ENCODE results near the gene MPP2.

Gene MPP2

DNA sequence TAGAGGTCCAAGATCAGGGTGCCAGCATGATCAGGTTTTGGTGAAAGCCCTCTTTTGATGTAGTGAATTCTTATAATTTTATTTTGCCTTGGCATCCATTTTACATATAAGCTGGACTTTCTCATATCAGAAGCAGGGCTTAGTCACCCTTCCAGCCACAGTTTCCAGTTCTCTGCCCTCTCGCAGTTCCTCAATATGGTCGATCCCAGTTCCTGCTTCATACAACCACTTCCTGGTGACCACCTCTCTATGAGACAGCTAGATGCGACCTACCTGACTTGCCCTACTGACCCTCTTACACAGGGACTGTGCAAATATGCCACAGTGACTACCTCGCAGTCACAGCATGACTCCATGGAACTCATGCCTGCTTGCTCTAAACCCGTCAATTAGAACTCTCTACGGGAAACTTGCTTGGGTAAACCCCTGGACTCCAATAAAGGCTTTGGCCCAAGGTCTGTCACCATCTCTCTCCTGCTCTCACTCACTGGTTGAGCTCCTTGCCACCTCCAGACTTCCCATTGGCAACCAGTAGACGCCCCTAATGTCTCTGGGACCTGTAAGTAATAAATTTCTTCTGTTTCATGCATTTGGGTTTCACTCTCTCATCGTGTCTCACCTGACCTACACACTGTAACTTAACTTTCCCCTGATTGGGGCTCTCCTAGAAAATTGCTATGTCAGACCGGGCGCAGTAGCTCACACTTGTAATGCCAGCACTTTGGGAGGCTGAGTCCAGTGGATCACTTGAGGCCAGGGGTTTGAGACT lies 38.9 kb downstream of the MPP2 start:
- no peak for FAIRE-seq
- TF ChIP-seq TAF1 (IDR thresholded peaks at IDR 0.05; ENCODE audit: borderline replicate concordance, low read depth, low read length) (no peak), POLR2A (IDR thresholded peaks at IDR 0.05; ENCODE audit: low read depth, low read length) (no peak), POLR2AphosphoS5 (IDR thresholded peaks at IDR 0.05; ENCODE audit: low read depth, low read length) (no peak)

DNA sequence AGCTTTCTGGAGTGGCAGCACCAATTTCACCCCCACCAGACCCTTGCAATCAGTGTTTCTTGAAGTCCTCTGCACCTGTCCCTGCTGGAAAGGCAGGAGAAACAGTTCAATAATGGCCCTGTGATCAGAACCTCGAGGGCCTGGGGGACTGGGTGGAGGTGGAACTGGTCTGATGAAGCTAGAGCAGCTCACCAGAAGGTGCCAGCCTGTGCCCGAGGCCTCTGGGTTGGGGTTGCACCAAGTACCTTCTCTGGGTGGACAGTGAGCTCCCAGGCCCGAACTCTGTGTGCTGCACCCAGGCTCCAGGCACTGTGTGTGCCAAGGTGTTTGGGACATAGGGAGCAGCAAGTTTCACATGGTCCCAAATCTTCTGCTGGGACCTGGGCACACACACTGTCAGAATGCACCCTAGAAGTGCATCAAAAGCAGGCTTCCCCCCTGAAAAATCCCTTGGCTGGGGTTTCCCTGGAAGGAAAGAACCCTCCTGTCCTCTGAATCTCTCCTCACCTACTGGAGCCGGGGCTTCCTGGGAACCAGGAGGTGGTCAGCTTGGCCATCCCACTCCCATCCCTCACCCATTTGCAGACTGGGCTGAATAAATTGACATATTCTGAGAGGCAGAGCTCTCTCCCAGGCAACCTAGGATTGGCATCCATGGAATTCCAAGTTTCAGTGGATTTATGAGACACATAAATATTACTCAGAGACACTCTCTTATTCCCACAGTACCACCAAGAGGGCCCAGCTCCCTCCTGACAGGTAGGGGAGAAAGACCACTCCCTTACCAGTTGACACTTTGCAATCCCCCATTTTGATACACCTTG lies 43.0 kb downstream of the MPP2 start:
- no peak for FAIRE-seq
- no peak for DNase-seq (ENCODE audit: insufficient read length)
- no peak for TF ChIP-seq POLR2A (IDR thresholded peaks at IDR 0.05; ENCODE audit: low read depth, low read length)
- TF ChIP-seq POLR2AphosphoS5 (IDR thresholded peaks at IDR 0.05; ENCODE audit: low read depth, low read length): no peak
- no peak for TF ChIP-seq TAF1 (IDR thresholded peaks at IDR 0.05; ENCODE audit: borderline replicate concordance, low read depth, low read length)

More for the DNA sequence above, 38.9 kb downstream of the MPP2 start:
- DNase-seq (ENCODE audit: insufficient read length): no peak

DNA sequence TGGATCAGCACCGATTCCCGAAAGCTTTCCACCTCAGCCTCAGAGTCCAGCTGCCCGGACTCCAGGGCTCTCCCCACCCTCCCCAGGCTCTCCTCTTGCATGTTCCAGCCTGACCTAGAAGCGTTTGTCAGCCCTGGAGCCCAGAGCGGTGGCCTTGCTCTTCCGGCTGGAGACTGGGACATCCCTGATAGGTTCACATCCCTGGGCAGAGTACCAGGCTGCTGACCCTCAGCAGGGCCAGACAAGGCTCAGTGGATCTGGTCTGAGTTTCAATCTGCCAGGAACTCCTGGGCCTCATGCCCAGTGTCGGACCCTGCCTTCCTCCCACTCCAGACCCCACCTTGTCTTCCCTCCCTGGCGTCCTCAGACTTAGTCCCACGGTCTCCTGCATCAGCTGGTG lies 45.4 kb downstream of the MPP2 start:
- TF ChIP-seq POLR2A (IDR thresholded peaks at IDR 0.05; ENCODE audit: low read depth, low read length): no peak
- no peak for TF ChIP-seq TAF1 (IDR thresholded peaks at IDR 0.05; ENCODE audit: borderline replicate concordance, low read depth, low read length)
- TF ChIP-seq POLR2AphosphoS5 (IDR thresholded peaks at IDR 0.05; ENCODE audit: low read depth, low read length): no peak
- DNase-seq (ENCODE audit: insufficient read length) (no peak), FAIRE-seq (no peak)

DNA sequence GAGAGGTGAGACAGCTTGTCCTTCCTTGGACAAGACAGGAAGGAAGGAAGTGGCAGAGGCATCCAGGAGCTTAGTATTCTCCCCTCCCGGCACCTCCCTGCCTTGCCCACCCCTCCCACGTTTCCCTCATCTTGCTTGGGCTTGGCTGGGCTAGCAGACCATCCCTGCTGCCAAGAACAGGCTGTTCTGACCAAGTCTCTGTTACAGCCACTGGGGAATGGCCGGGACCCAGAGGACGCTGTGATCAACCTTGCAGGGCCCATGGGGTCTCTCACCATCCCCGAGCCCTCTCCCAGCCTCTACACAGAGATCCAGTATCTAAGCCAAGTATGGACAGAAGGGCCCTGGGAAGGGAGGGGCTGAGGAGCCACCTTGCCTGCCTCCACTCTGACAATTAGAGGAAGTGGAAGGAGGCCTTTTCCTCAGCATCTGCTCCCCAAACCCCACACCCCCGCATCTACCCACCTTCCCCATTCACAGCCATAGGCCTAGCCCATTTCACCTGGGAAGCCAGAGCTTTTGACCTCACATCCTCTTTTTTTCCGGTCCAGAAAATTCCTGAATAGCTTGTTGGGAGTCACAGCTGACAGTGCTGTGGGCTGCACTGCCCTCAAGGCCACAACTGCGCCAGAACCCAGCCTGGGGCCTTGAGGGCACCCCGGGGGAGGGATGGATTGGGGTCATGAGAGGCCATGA lies 46.3 kb downstream of the MPP2 start:
- TF ChIP-seq POLR2A (IDR thresholded peaks at IDR 0.05; ENCODE audit: low read depth, low read length) (no peak), POLR2AphosphoS5 (IDR thresholded peaks at IDR 0.05; ENCODE audit: low read depth, low read length) (no peak), TAF1 (IDR thresholded peaks at IDR 0.05; ENCODE audit: borderline replicate concordance, low read depth, low read length) (no peak)
- DNase-seq (ENCODE audit: insufficient read length) (no peak), FAIRE-seq (no peak)

DNA sequence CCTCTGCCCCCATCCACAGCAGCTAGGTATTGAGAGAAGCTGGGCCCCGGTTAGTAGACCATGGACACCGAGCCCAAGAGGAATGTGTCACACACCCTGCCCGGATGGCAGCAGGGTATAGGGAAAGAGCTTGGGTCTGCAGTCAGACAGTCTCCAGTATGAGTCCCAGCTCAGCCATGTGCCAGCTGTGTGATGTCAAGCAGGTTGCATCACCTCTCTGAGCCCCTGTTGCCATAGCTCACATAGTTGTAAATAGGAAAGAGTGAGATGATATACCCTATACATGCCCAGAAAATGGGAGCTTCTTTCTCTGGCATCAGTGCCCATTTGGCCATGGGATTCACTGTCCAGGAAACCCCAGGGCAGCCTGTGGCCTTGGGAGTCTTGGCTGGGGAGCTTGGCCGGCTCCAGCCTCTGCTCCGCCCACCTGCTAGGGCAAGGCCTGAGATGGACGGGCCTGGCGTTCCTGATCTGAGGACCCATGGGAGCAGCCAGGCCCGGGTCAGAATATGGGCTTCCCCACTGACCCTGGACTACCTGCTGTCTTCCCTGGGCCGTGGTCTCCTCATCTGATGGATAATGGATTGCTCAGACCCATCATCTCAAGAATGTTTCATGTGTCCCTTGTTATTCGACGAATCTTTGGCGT lies 47.1 kb downstream of the MPP2 start:
- DNase-seq (ENCODE audit: insufficient read length) (no peak), FAIRE-seq (no peak)
- TF ChIP-seq POLR2A (IDR thresholded peaks at IDR 0.05; ENCODE audit: low read depth, low read length): no peak
- TF ChIP-seq TAF1 (IDR thresholded peaks at IDR 0.05; ENCODE audit: borderline replicate concordance, low read depth, low read length): no peak
- TF ChIP-seq POLR2AphosphoS5 (IDR thresholded peaks at IDR 0.05; ENCODE audit: low read depth, low read length): no peak

DNA sequence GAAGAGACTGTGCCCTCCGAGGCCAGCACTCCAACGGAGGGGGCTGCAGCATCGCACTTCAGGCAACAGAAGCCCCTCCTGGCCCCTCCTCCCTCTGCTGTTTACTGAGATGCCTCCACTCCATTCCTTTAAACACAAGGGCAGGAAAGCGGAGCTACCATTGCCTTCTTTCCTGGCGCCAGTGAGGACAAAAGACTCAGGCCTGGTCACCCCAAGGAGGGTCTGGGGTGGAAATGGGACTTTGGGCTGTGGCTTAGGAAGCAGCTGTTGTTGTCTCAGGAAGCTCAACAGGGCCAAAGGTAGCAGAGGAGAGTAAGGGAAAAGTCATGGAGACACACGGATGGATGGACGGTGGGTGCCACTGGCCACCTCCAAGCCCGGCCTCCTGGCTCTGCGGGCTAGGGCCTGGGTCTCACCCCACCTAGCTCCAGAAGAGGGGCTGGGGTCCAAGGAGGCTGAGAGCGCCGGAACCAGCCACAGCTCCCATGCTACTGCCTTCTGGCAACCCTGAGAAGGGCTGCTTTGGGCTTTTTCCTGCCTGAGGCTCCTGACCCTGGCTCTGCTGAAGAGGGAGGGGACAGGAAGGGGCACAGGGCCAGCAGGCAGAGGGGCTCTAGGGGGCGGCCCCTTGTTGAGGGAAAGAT lies 49.3 kb downstream of the MPP2 start:
- TF ChIP-seq POLR2AphosphoS5 (IDR thresholded peaks at IDR 0.05; ENCODE audit: low read depth, low read length) (no peak), POLR2A (IDR thresholded peaks at IDR 0.05; ENCODE audit: low read depth, low read length) (no peak), TAF1 (IDR thresholded peaks at IDR 0.05; ENCODE audit: borderline replicate concordance, low read depth, low read length) (no peak)
- FAIRE-seq (no peak), DNase-seq (ENCODE audit: insufficient read length) (no peak)

DNA sequence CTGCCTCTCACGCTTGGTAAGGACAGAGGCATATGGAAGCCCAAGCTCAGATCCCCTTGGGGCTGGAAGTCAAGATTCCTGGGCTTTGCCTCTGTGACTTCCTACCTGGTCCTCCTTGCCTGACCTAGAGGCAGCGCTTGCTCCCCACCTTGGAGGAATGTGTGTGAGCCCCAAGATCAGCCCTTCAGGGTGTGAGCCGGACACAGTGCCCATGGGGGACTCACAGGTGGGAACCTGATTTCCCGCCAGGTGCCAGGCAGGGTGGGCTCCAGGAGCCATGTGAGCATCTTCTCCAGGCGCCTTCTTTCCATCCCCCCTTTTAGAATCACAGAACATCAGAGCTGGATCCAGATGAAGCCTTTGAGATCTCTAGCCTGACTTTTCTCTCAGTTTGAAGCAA lies 50.2 kb downstream of the MPP2 start:
- TF ChIP-seq POLR2A (IDR thresholded peaks at IDR 0.05; ENCODE audit: low read depth, low read length): no peak
- FAIRE-seq (no peak), DNase-seq (ENCODE audit: insufficient read length) (no peak)

DNA sequence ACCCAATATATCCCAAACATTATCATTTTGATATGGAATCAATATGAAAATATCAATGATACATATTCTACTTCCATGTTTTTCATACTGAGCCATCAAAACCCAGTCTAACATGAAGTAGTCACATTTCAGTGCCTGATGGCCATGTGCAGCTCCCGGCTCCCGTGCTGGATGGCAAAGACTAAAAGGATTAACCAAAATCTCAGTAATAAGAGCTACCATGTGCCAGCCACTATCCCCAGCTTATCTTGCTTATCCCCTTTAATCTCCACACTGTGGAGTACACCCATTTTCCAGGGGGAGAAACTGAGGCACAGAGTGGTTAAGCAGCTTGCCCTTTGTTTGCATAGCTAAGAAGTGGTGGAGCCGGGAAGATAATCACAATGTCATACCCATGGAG lies 51.2 kb downstream of the MPP2 start:
- no peak for FAIRE-seq
- no peak for TF ChIP-seq TAF1 (IDR thresholded peaks at IDR 0.05; ENCODE audit: borderline replicate concordance, low read depth, low read length)
- TF ChIP-seq POLR2A (IDR thresholded peaks at IDR 0.05; ENCODE audit: low read depth, low read length): no peak
- TF ChIP-seq POLR2AphosphoS5 (IDR thresholded peaks at IDR 0.05; ENCODE audit: low read depth, low read length): no peak
- DNase-seq (ENCODE audit: insufficient read length): no peak

DNA sequence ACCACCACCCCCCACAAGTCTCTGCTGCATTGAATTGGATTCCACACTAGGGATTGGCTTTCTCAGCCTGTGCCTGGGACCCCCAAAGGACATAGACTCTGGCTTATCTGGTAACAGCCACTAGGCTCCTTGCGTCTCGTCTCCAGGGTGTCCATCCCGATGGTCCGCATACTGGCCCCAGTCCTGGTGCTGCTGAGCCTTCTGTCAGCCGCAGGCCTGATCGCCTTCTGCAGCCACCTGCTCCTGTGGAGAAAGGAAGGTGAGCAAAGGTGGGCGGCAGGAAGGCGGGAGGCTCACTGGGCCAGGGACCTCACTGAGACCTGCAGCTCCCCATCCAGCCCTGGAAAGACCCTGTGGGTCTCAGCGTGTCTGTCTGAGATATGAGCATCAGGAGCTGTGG lies 52.3 kb downstream of the MPP2 start:
- no peak for TF ChIP-seq POLR2AphosphoS5 (IDR thresholded peaks at IDR 0.05; ENCODE audit: low read depth, low read length)
- TF ChIP-seq TAF1 (IDR thresholded peaks at IDR 0.05; ENCODE audit: borderline replicate concordance, low read depth, low read length): no peak
- TF ChIP-seq POLR2A (IDR thresholded peaks at IDR 0.05; ENCODE audit: low read depth, low read length): no peak
- DNase-seq (ENCODE audit: insufficient read length) (no peak), FAIRE-seq (no peak)

DNA sequence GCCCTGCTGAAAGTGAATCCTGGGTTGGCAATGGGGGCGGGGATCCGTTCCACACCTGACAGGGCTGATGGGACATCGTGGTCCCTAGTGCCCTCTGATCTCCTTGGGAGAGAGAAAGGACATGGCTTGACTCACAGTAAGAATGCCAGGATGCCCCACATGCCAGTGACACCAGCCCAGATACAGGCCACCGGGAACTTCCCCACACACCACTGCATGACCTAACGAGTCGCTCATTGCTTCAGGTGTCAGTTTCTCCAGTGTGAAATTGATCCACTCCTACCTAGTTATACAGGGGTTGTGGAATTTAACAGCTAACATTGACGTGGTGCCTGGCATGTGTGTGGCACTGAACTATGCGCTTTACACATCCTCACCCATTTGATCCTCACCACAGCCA lies 52.8 kb downstream of the MPP2 start:
- no peak for DNase-seq (ENCODE audit: insufficient read length)
- TF ChIP-seq POLR2AphosphoS5 (IDR thresholded peaks at IDR 0.05; ENCODE audit: low read depth, low read length) (no peak), POLR2A (IDR thresholded peaks at IDR 0.05; ENCODE audit: low read depth, low read length) (no peak), TAF1 (IDR thresholded peaks at IDR 0.05; ENCODE audit: borderline replicate concordance, low read depth, low read length) (no peak)
- no peak for FAIRE-seq

DNA sequence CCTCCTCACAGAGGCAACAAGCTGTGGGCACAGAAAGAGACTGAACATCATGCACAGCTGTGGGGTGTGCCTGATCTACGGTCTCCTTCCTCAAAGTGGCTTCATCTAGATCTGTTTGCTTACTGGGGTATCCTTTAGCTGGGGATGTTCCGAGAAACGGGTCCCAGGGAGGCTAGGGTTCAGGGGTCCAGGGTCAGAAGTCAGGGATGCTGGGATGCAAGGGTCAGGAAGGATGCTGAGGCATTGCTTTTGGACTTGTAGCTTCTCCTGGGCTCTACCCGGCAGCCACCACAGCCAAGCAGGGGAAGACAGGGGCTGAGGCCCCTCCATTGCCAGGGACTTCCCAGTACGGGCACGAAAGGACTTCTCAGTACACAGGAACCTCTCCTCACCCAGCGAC lies 53.8 kb downstream of the MPP2 start:
- no peak for FAIRE-seq
- TF ChIP-seq POLR2A (IDR thresholded peaks at IDR 0.05; ENCODE audit: low read depth, low read length): no peak
- no peak for TF ChIP-seq TAF1 (IDR thresholded peaks at IDR 0.05; ENCODE audit: borderline replicate concordance, low read depth, low read length)
- no peak for TF ChIP-seq POLR2AphosphoS5 (IDR thresholded peaks at IDR 0.05; ENCODE audit: low read depth, low read length)
- DNase-seq (ENCODE audit: insufficient read length): no peak
